SJCRH30 (cell line): Measurements from ENCODE around the gene LBP. TPM values are rescaled to one million over a fixed set of nuclear protein-coding genes. Genes with fewer than 3 reads are reported as not detected.
A peak's percentile ranks its signal among the peaks of the same experiment; 100 is the strongest.
"Not testable (repeated sequence)": the region's sequence is repeated elsewhere in the genome, so short reads cannot be mapped to it uniquely, and the experiment has no call there.

Experiments
- DNase-seq, 2 experiments: peaks; one replicate each; pipeline ENCODE4 v3.0.0-alpha.2; 2015 to 2020
- H3K27ac ChIP-seq: fragments of 250-450 bp; sonication (Bioruptor Pico); 2 replicates; pipeline ENCODE4 v1.5.1; 2020; ENCODE audit warnings: mild to moderate bottlenecking, moderate library complexity
- H3K27me3 ChIP-seq: fragments of 250-450 bp; sonication (Bioruptor Pico); 2 replicates; pipeline ENCODE4 v1.5.1; 2020; ENCODE audit warnings: mild to moderate bottlenecking, moderate library complexity
- H3K36me3 ChIP-seq: fragments of 250-450 bp; sonication (Bioruptor Pico); 2 replicates; pipeline ENCODE4 v1.5.1; 2020; ENCODE audit warnings: mild to moderate bottlenecking, moderate library complexity
- H3K4me1 ChIP-seq: fragments of 250-450 bp; sonication (Bioruptor Pico); 2 replicates; pipeline ENCODE4 v1.5.1; 2020; ENCODE audit warnings: mild to moderate bottlenecking, moderate library complexity
- H3K4me3 ChIP-seq: fragments of 250-450 bp; sonication (Bioruptor Pico); 2 replicates; pipeline ENCODE4 v1.5.1; 2020; ENCODE audit warnings: mild to moderate bottlenecking, moderate library complexity
- H3K9me3 ChIP-seq: fragments of 250-450 bp; sonication (Bioruptor Pico); replicated peaks from 2 replicates; pipeline ENCODE4 v1.5.1; 2020; ENCODE audit warnings: mild to moderate bottlenecking, moderate library complexity
- total RNA-seq: library from RNA; depleted of rRNA; stranded (reverse); fragments of >200 nt; shearing (Covaris generic); gene quantifications from 2 replicates; pipeline ENCODE4 v1.2.3, GENCODE V29; 2014

Gene LBP
- total RNA-seq, 1 experiment from 2014 or later = not detected

GRCh38 chr20:38311091-38311490, 35.2 kb upstream of the LBP start:
- Histone ChIP-seq H3K27me3 (peaks cover 3% of the 10 kb centered on the region; the same call in 1 of the 2 replicates), H3K4me3 (no peak overlapping the region), H3K36me3 (no peaks in the 10 kb centered on the region), H3K27ac (no peak overlapping the region), H3K4me1 (peaks cover 4% of the 10 kb centered on the region; the same call in 1 of the 2 replicates), H3K9me3 (0 out of 2 replicates have a peak, but pooled peaks cover 9% of the 10 kb centered on the region)
- no peak for DNase-seq

- Histone ChIP-seq H3K36me3 (no peaks in the 10 kb centered on the region), H3K27ac (no peak overlapping the region), H3K4me3 (no peak overlapping the region), H3K27me3 (peaks cover 3% of the 10 kb centered on the region; the same call in 1 of the 2 replicates), H3K9me3 (0 out of 2 replicates have a peak, but pooled peaks cover 9% of the 10 kb centered on the region), H3K4me1 (peaks cover 4% of the 10 kb centered on the region; the same call in 1 of the 2 replicates)
- no peak for DNase-seq
Measured at GRCh38 chr20:38311491-38311890, 34.8 kb upstream of the LBP start.

- H3K27me3 ChIP-seq = peaks cover 3% of the 10 kb centered on the region; the same call in 1 of the 2 replicates
- no peak overlapping the region for H3K27ac ChIP-seq
Measured at GRCh38 chr20:38313676-38314075, 32.6 kb upstream of the LBP start.

GRCh38 chr20:38314350-38314749, 31.9 kb upstream of the LBP start:
- not testable (repeated sequence) for H3K27me3 ChIP-seq, H3K27ac ChIP-seq, H3K4me1 ChIP-seq, H3K4me3 ChIP-seq, H3K9me3 ChIP-seq, H3K36me3 ChIP-seq, DNase-seq

More at GRCh38 chr20:38313676-38314075, 32.6 kb upstream of the LBP start:
- no peak overlapping the region for H3K4me3 ChIP-seq
- H3K4me1 ChIP-seq = no peaks in the 10 kb centered on the region
- DNase-seq = no peak
- H3K9me3 ChIP-seq = 0 out of 2 replicates have a peak, but pooled peaks cover 9% of the 10 kb centered on the region
- H3K36me3 ChIP-seq = no peaks in the 10 kb centered on the region

- Histone ChIP-seq H3K4me3 (no peak overlapping the region), H3K4me1 (no peaks in the 10 kb centered on the region), H3K36me3 (no peaks in the 10 kb centered on the region), H3K27ac (no peak overlapping the region), H3K9me3 (0 out of 2 replicates have a peak, but pooled peaks cover 3% of the 10 kb centered on the region), H3K27me3 (peaks cover 2% of the 10 kb centered on the region; the same call in 1 of the 2 replicates)
- DNase-seq = peak; percentile 53 to 71
Measured at GRCh38 chr20:38315290-38315966, 30.9 kb upstream of the LBP start.

GRCh38 chr20:38316341-38316740, 29.9 kb upstream of the LBP start:
- no peak overlapping the region for H3K4me3 ChIP-seq
- H3K9me3 ChIP-seq = 0 out of 2 replicates have a peak, but pooled peaks cover 3% of the 10 kb centered on the region
- no peaks in the 10 kb centered on the region for H3K27me3 ChIP-seq
- H3K36me3 ChIP-seq = no peaks in the 10 kb centered on the region
- no peak overlapping the region for H3K27ac ChIP-seq
- H3K4me1 ChIP-seq = no peaks in the 10 kb centered on the region
- no peak for DNase-seq

- Histone ChIP-seq H3K4me3 (no peak overlapping the region), H3K27me3 (no peaks in the 10 kb centered on the region), H3K9me3 (0 out of 2 replicates have a peak, but pooled peaks cover 3% of the 10 kb centered on the region), H3K27ac (no peak overlapping the region), H3K4me1 (no peaks in the 10 kb centered on the region), H3K36me3 (no peaks in the 10 kb centered on the region)
- no peak for DNase-seq
Measured at GRCh38 chr20:38317422-38317821, 28.9 kb upstream of the LBP start.

GRCh38 chr20:38320221-38320620, 26.1 kb upstream of the LBP start:
- no peak overlapping the region for H3K4me3 ChIP-seq
- H3K9me3 ChIP-seq = no peaks in the 10 kb centered on the region
- no peaks in the 10 kb centered on the region for H3K27me3 ChIP-seq
- H3K4me1 ChIP-seq = no peaks in the 10 kb centered on the region
- no peaks in the 10 kb centered on the region for H3K36me3 ChIP-seq
- no peak for DNase-seq
- no peak overlapping the region for H3K27ac ChIP-seq

GRCh38 chr20:38321959-38322598, 24.2 kb upstream of the LBP start:
- DNase-seq = peak; percentile 48 to 74
- Histone ChIP-seq H3K27ac (no peak overlapping the region), H3K36me3 (no peaks in the 10 kb centered on the region), H3K9me3 (no peaks in the 10 kb centered on the region), H3K27me3 (no peaks in the 10 kb centered on the region), H3K4me1 (no peaks in the 10 kb centered on the region), H3K4me3 (no peak overlapping the region)

GRCh38 chr20:38324159-38324558, 22.1 kb upstream of the LBP start:
- Histone ChIP-seq H3K27ac (no peak overlapping the region), H3K9me3 (no peaks in the 10 kb centered on the region), H3K36me3 (no peaks in the 10 kb centered on the region), H3K4me1 (no peaks in the 10 kb centered on the region), H3K4me3 (no peak overlapping the region), H3K27me3 (no peaks in the 10 kb centered on the region)
- no peak for DNase-seq

- Histone ChIP-seq H3K4me3 (no peak overlapping the region), H3K4me1 (no peaks in the 10 kb centered on the region), H3K36me3 (no peaks in the 10 kb centered on the region), H3K9me3 (no peaks in the 10 kb centered on the region), H3K27ac (no peak overlapping the region), H3K27me3 (no peaks in the 10 kb centered on the region)
- no peak for DNase-seq
Measured at GRCh38 chr20:38325167-38325566, 21.1 kb upstream of the LBP start.

- Histone ChIP-seq H3K9me3 (no peaks in the 10 kb centered on the region), H3K27me3 (no peaks in the 10 kb centered on the region), H3K36me3 (no peaks in the 10 kb centered on the region), H3K27ac (no peak overlapping the region), H3K4me1 (no peaks in the 10 kb centered on the region), H3K4me3 (no peak overlapping the region)
- peak in 1 of 2 experiments; percentile 34 for DNase-seq
Measured at GRCh38 chr20:38325905-38326304, 20.4 kb upstream of the LBP start.

- Histone ChIP-seq H3K27me3 (no peaks in the 10 kb centered on the region), H3K27ac (no peak overlapping the region), H3K9me3 (no peaks in the 10 kb centered on the region), H3K36me3 (no peaks in the 10 kb centered on the region), H3K4me1 (no peaks in the 10 kb centered on the region), H3K4me3 (no peak overlapping the region)
- DNase-seq = no peak
Measured at GRCh38 chr20:38326309-38326708, 20.0 kb upstream of the LBP start.

- H3K4me1 ChIP-seq = no peaks in the 10 kb centered on the region
- no peak overlapping the region for H3K4me3 ChIP-seq
- no peak overlapping the region for H3K27ac ChIP-seq
- H3K9me3 ChIP-seq = no peaks in the 10 kb centered on the region
- no peaks in the 10 kb centered on the region for H3K36me3 ChIP-seq
- no peaks in the 10 kb centered on the region for H3K27me3 ChIP-seq
- DNase-seq = no peak
Measured at GRCh38 chr20:38330638-38331037, 15.6 kb upstream of the LBP start.

- DNase-seq = no peak
- Histone ChIP-seq H3K36me3 (no peaks in the 10 kb centered on the region), H3K4me1 (no peaks in the 10 kb centered on the region), H3K27me3 (no peaks in the 10 kb centered on the region), H3K27ac (no peak overlapping the region), H3K9me3 (no peaks in the 10 kb centered on the region), H3K4me3 (no peak overlapping the region)
Measured at GRCh38 chr20:38331245-38331644, 15.0 kb upstream of the LBP start.
